Measurements from ENCODE around the gene RCCD1. TPM values are rescaled to one million over a fixed set of nuclear protein-coding genes. Genes with fewer than 3 reads are reported as not detected.

The RCCD1 gene
- total RNA-seq, 1 donor from 2014 or later = 21.8 TPM

- DNase-seq (ENCODE audit: low spot score) = no peak
Observed at GRCh38 chr15:90942354-90943120, 12.1 kb upstream of the RCCD1 start.

- DNase-seq (ENCODE audit: low spot score) = no peak
Observed at GRCh38 chr15:90945091-90945490, 9.6 kb upstream of the RCCD1 start.

GRCh38 chr15:90946538-90946937 lies 8.1 kb upstream of the RCCD1 start:
- DNase-seq (ENCODE audit: low spot score) = no peak

- no peak for DNase-seq (ENCODE audit: low spot score)
Observed at GRCh38 chr15:90946941-90947576, 7.6 kb upstream of the RCCD1 start.

- no peak for DNase-seq (ENCODE audit: low spot score)
Observed at GRCh38 chr15:90947577-90948357, 6.9 kb upstream of the RCCD1 start.

GRCh38 chr15:90948506-90948905 lies 6.2 kb upstream of the RCCD1 start:
- no peak for DNase-seq (ENCODE audit: low spot score)

GRCh38 chr15:90949979-90950675 lies 4.6 kb upstream of the RCCD1 start:
- no peak for DNase-seq (ENCODE audit: low spot score)

- DNase-seq (ENCODE audit: low spot score) = no peak
Observed at GRCh38 chr15:90950676-90951075, 4.0 kb upstream of the RCCD1 start.

- DNase-seq (ENCODE audit: low spot score) = no peak
Observed at GRCh38 chr15:90952901-90953677, 1.6 kb upstream of the RCCD1 start.

GRCh38 chr15:90953947-90954711 lies 555 bp upstream of the RCCD1 start:
- DNase-seq (ENCODE audit: low spot score) = no peak

GRCh38 chr15:90955624-90956273 lies 1.1 kb downstream of the RCCD1 start:
- DNase-seq (ENCODE audit: low spot score) = no peak

- peak; percentile 53 for DNase-seq (ENCODE audit: low spot score)
Observed at GRCh38 chr15:90956274-90957030, 1.8 kb downstream of the RCCD1 start.

GRCh38 chr15:90957031-90957790 lies 2.5 kb downstream of the RCCD1 start:
- no peak for DNase-seq (ENCODE audit: low spot score)

GRCh38 chr15:90957791-90958190 lies 3.1 kb downstream of the RCCD1 start:
- DNase-seq (ENCODE audit: low spot score) = no peak

- DNase-seq (ENCODE audit: low spot score) = no peak
Observed at GRCh38 chr15:90959028-90959595, 4.4 kb downstream of the RCCD1 start.

GRCh38 chr15:90959894-90960293 lies 5.2 kb downstream of the RCCD1 start:
- DNase-seq (ENCODE audit: low spot score) = peak; percentile 29

- DNase-seq (ENCODE audit: low spot score) = no peak
Observed at GRCh38 chr15:90960298-90961091, 5.8 kb downstream of the RCCD1 start.

All from mucosa of gallbladder (tissue), 1 donor.